PFSK-1 (cell line): ENCODE results near the gene MRPL49.

ENCODE experiments used
- POLR2AphosphoS5 ChIP-seq: IDR thresholded peaks from 2 replicates; pipeline ENCODE4 v1.6.1; 2012; ENCODE audit warnings: low read depth, mild to moderate bottlenecking, control low read depth, low read length, moderate library complexity
- TF ChIP-seq, protein P1 (sequence below), 2 experiments: IDR thresholded peaks; 2 replicates each; pipeline versions ENCODE4 v1.6.1 to v1.8.0; 2011 to 2012; ENCODE audit warnings: low read depth in 2 of 2, low read length in 2 of 2, control low read depth in 1 of 2, inconsistent platforms in 1 of 2, mild to moderate bottlenecking in 1 of 2, moderate library complexity in 1 of 2; ENCODE audit not compliant: insufficient read depth in 1 of 2

GRCh38 chr11:65172600-65172999 is 50.5 kb downstream of the MRPL49 start:
- TF ChIP-seq, protein P1, sequence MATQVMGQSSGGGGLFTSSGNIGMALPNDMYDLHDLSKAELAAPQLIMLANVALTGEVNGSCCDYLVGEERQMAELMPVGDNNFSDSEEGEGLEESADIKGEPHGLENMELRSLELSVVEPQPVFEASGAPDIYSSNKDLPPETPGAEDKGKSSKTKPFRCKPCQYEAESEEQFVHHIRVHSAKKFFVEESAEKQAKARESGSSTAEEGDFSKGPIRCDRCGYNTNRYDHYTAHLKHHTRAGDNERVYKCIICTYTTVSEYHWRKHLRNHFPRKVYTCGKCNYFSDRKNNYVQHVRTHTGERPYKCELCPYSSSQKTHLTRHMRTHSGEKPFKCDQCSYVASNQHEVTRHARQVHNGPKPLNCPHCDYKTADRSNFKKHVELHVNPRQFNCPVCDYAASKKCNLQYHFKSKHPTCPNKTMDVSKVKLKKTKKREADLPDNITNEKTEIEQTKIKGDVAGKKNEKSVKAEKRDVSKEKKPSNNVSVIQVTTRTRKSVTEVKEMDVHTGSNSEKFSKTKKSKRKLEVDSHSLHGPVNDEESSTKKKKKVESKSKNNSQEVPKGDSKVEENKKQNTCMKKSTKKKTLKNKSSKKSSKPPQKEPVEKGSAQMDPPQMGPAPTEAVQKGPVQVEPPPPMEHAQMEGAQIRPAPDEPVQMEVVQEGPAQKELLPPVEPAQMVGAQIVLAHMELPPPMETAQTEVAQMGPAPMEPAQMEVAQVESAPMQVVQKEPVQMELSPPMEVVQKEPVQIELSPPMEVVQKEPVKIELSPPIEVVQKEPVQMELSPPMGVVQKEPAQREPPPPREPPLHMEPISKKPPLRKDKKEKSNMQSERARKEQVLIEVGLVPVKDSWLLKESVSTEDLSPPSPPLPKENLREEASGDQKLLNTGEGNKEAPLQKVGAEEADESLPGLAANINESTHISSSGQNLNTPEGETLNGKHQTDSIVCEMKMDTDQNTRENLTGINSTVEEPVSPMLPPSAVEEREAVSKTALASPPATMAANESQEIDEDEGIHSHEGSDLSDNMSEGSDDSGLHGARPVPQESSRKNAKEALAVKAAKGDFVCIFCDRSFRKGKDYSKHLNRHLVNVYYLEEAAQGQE (IDR thresholded peaks at IDR 0.05; ENCODE audit: insufficient read depth in 1 of 2, low read depth in 2 of 2, low read length in 2 of 2) = no peak
- TF ChIP-seq POLR2AphosphoS5 = no peak
